GM23338 (cell line): ENCODE results near the gene RNU1-2. TPM values are rescaled to one million over a fixed set of nuclear protein-coding genes. Genes with fewer than 3 reads are reported as not detected.
"Not testable (repeated sequence)": the region's sequence is repeated elsewhere in the genome, so short reads cannot be mapped to it uniquely, and the experiment has no call there.

Experiments
- ATAC-seq: fragments of 200-7000 bp; cut with Tn5 transposase; 3 replicates; pipeline ENCODE4 v1.9.1; 2020
- DNase-seq: peaks from one replicate; pipeline ENCODE4 v3.0.0-alpha.2; 2015; ENCODE audit warnings: low spot score
- H2AFZ ChIP-seq: fragments of 200-600 bp; sonication (generic); 2 replicates; pipeline ENCODE4 v1.8.0; 2016; ENCODE audit warnings: antibody characterized with exemption, mild to moderate bottlenecking, moderate library complexity
- H3F3A ChIP-seq: fragments of 200-600 bp; sonication (generic); replicated peaks from 2 replicates; pipeline ENCODE4 v1.8.0; 2017; ENCODE audit warnings: antibody characterized with exemption, mixed run types, low read depth
- H3K27ac ChIP-seq: fragments of 200-600 bp; sonication (generic); 2 replicates; pipeline ENCODE4 v1.6.1; 2016; ENCODE audit warnings: low read depth
- H3K27me3 ChIP-seq: fragments of 200-600 bp; sonication (generic); 2 replicates; pipeline ENCODE4 v1.8.0; 2016; ENCODE audit warnings: mild to moderate bottlenecking, mixed run types, moderate library complexity; ENCODE audit not compliant: insufficient read depth
- H3K36me3 ChIP-seq: fragments of 200-600 bp; sonication (generic); 2 replicates; pipeline ENCODE4 v1.8.0; 2016; ENCODE audit warnings: mild to moderate bottlenecking; ENCODE audit not compliant: insufficient read depth
- H3K4me1 ChIP-seq: fragments of 200-600 bp; sonication (generic); 2 replicates; pipeline ENCODE4 v1.8.0; 2016; ENCODE audit warnings: mild to moderate bottlenecking, moderate library complexity; ENCODE audit not compliant: insufficient read depth
- H3K4me2 ChIP-seq: fragments of 200-600 bp; sonication (generic); 2 replicates; pipeline ENCODE4 v1.7.1; 2017; ENCODE audit warnings: mixed run types
- H3K4me3 ChIP-seq: fragments of 200-600 bp; sonication (generic); 2 replicates; pipeline ENCODE4 v1.6.1; 2016; ENCODE audit warnings: mixed run types
- H3K79me2 ChIP-seq: fragments of 200-600 bp; sonication (generic); replicated peaks from 2 replicates; pipeline ENCODE4 v1.8.0; 2017; ENCODE audit warnings: mild to moderate bottlenecking; ENCODE audit not compliant: insufficient read depth
- H3K9me2 ChIP-seq: fragments of 200-600 bp; sonication (generic); 2 replicates; pipeline ENCODE4 v1.8.0; 2017; ENCODE audit not compliant: insufficient read depth
- H4K20me1 ChIP-seq: fragments of 200-600 bp; sonication (generic); replicated peaks from 2 replicates; pipeline ENCODE4 v1.8.0; 2017; ENCODE audit warnings: mild to moderate bottlenecking; ENCODE audit not compliant: insufficient read depth
- H3K27ac Mint-ChIP-seq: 2 replicates; pipeline ENCODE4 v1.8.0; 2020; ENCODE audit warnings: inconsistent platforms, mild to moderate bottlenecking, moderate library complexity, mixed read lengths
- H3K27me3 Mint-ChIP-seq: 3 replicates; pipeline ENCODE4 v1.8.0; 2022; ENCODE audit warnings: low read depth, mild to moderate bottlenecking, moderate library complexity, mixed read lengths, inconsistent platforms; ENCODE audit not compliant: insufficient read depth, poor library complexity
- H3K36me3 Mint-ChIP-seq: 3 replicates; pipeline ENCODE4 v1.8.0; 2021; ENCODE audit warnings: low read depth, mild to moderate bottlenecking, inconsistent platforms, moderate library complexity, mixed read lengths
- H3K4me1 Mint-ChIP-seq: 3 replicates; pipeline ENCODE4 v1.8.0; 2020; ENCODE audit warnings: mild to moderate bottlenecking, inconsistent platforms, mixed read lengths
- H3K4me3 Mint-ChIP-seq: 3 replicates; pipeline ENCODE4 v1.8.0; 2021; ENCODE audit warnings: moderate library complexity, mild to moderate bottlenecking, inconsistent platforms, mixed read lengths
- H3K9me3 Mint-ChIP-seq: 3 replicates; pipeline ENCODE4 v1.8.0; 2020; ENCODE audit warnings: moderate library complexity, mild to moderate bottlenecking, inconsistent platforms, mixed read lengths
- polyA plus RNA-seq: library from polyadenylated mRNA; unstranded; fragments of >200 nt; fragmentation: Nextera tagmentation; extraction: Ambion mirVana; gene quantifications from 2 replicates; pipeline ENCODE4 v1.2.1, GENCODE V29; 2016
- total RNA-seq: library from RNA; depleted of rRNA; stranded (reverse); fragments of >200 nt; shearing (Covaris generic); gene quantifications from 2 replicates; pipeline ENCODE4 v1.2.3, GENCODE V29; 2014
- TF ChIP-seq, protein P1 (sequence below), 2 experiments: fragments of 200-600 bp in 1 of 2; sonication (generic) in 1 of 2; conservative IDR thresholded peaks; 2 replicates each; pipeline versions ENCODE4 v1.5.1 to v1.6.1; 2016 to 2017; ENCODE audit warnings: antibody characterized with exemption in 2 of 2, low read depth in 2 of 2, mild to moderate bottlenecking in 2 of 2, moderate library complexity in 1 of 2
- TF ChIP-seq, protein P2 (sequence below): fragments of 250-450 bp; sonication (Bioruptor Pico); IDR thresholded peaks from 2 replicates; pipeline ENCODE4 v1.5.0; 2020; ENCODE audit warnings: mild to moderate bottlenecking, moderate library complexity

Gene RNU1-2
- total and polyA plus RNA-seq, 2 experiments from 2014 or later = not detected

DNA sequence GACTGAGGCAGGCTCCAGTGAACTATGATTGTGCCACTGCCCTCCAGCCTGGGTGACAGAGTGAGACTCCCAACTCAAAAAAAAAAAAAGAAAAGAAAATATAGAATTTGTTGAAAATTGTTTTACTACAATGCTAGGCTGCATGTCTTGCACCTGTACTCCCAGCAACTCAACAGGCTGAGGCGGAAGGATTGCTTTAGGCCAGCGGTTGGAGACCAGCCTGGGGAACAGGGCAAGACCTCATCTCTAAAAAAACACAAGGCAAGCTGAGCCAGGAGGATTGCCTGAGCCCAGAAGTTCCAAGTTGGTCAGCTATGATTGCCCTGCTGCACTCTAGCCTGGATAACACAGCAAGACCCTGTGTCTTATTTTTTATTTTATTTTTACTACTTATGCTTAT, 3.2 kb downstream of the RNU1-2 start:
- H3K4me1 Mint-ChIP-seq = peaks cover 31% of the 10 kb centered on the region
- Histone ChIP-seq H3F3A (peaks cover 15% of the 10 kb centered on the region), H3K4me1 (peaks cover 13% of the 10 kb centered on the region)
- H3K4me3 ChIP-seq, H2AFZ ChIP-seq, H3K27ac ChIP-seq, H3K27ac Mint-ChIP-seq, H3K9me2 ChIP-seq, H4K20me1 ChIP-seq, H3K9me3 Mint-ChIP-seq, H3K4me2 ChIP-seq, H3K4me3 Mint-ChIP-seq, H3K27me3 ChIP-seq, H3K79me2 ChIP-seq, H3K36me3 ChIP-seq, DNase-seq, H3K36me3 Mint-ChIP-seq, ATAC-seq: not testable (repeated sequence)
- peaks cover 13% of the 10 kb centered on the region for H3K27me3 Mint-ChIP-seq

DNA sequence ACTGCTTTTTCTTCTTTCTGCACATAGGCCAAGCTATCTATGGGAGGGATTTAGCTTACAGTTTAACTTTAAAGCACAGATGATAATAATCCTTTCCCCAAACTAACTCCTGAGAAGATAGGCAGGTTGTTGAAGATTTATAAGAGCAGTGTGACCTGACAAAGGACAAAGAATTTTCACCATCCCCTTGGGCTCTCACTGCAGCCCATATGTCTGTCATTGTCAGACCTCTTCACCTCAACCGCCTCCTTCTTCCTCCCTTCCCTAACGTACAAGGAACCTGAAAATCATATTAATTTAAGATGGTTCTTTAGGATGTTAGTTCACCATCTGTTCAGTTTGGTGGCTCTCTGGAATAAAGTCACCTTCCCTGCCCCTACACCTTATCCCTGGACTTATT, 5.0 kb downstream of the RNU1-2 start:
- Mint-ChIP-seq H3K36me3 (no peaks in the 10 kb centered on the region), H3K9me3 (no peaks in the 10 kb centered on the region; the same call in 2 of the 3 replicates), H3K4me1 (peaks cover 28% of the 10 kb centered on the region), H3K27me3 (peaks cover 12% of the 10 kb centered on the region), H3K4me3 (no peak overlapping the region), H3K27ac (peak overlapping the region; percentile 53; the same call in 1 of the 2 replicates)
- no peaks in the 10 kb centered on the region for H3K9me2 ChIP-seq
- H3K4me1 ChIP-seq = peaks cover 13% of the 10 kb centered on the region
- H3K4me2 ChIP-seq = no peak overlapping the region
- ATAC-seq = no peak
- no peak overlapping the region for H2AFZ ChIP-seq
- no peaks in the 10 kb centered on the region for H3K36me3 ChIP-seq
- TF ChIP-seq, protein P1, sequence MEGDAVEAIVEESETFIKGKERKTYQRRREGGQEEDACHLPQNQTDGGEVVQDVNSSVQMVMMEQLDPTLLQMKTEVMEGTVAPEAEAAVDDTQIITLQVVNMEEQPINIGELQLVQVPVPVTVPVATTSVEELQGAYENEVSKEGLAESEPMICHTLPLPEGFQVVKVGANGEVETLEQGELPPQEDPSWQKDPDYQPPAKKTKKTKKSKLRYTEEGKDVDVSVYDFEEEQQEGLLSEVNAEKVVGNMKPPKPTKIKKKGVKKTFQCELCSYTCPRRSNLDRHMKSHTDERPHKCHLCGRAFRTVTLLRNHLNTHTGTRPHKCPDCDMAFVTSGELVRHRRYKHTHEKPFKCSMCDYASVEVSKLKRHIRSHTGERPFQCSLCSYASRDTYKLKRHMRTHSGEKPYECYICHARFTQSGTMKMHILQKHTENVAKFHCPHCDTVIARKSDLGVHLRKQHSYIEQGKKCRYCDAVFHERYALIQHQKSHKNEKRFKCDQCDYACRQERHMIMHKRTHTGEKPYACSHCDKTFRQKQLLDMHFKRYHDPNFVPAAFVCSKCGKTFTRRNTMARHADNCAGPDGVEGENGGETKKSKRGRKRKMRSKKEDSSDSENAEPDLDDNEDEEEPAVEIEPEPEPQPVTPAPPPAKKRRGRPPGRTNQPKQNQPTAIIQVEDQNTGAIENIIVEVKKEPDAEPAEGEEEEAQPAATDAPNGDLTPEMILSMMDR (conservative IDR thresholded peaks at IDR 0.05; ENCODE audit: low read depth in 2 of 2) = peak; percentile 39 to 46
- TF ChIP-seq, protein P2, sequence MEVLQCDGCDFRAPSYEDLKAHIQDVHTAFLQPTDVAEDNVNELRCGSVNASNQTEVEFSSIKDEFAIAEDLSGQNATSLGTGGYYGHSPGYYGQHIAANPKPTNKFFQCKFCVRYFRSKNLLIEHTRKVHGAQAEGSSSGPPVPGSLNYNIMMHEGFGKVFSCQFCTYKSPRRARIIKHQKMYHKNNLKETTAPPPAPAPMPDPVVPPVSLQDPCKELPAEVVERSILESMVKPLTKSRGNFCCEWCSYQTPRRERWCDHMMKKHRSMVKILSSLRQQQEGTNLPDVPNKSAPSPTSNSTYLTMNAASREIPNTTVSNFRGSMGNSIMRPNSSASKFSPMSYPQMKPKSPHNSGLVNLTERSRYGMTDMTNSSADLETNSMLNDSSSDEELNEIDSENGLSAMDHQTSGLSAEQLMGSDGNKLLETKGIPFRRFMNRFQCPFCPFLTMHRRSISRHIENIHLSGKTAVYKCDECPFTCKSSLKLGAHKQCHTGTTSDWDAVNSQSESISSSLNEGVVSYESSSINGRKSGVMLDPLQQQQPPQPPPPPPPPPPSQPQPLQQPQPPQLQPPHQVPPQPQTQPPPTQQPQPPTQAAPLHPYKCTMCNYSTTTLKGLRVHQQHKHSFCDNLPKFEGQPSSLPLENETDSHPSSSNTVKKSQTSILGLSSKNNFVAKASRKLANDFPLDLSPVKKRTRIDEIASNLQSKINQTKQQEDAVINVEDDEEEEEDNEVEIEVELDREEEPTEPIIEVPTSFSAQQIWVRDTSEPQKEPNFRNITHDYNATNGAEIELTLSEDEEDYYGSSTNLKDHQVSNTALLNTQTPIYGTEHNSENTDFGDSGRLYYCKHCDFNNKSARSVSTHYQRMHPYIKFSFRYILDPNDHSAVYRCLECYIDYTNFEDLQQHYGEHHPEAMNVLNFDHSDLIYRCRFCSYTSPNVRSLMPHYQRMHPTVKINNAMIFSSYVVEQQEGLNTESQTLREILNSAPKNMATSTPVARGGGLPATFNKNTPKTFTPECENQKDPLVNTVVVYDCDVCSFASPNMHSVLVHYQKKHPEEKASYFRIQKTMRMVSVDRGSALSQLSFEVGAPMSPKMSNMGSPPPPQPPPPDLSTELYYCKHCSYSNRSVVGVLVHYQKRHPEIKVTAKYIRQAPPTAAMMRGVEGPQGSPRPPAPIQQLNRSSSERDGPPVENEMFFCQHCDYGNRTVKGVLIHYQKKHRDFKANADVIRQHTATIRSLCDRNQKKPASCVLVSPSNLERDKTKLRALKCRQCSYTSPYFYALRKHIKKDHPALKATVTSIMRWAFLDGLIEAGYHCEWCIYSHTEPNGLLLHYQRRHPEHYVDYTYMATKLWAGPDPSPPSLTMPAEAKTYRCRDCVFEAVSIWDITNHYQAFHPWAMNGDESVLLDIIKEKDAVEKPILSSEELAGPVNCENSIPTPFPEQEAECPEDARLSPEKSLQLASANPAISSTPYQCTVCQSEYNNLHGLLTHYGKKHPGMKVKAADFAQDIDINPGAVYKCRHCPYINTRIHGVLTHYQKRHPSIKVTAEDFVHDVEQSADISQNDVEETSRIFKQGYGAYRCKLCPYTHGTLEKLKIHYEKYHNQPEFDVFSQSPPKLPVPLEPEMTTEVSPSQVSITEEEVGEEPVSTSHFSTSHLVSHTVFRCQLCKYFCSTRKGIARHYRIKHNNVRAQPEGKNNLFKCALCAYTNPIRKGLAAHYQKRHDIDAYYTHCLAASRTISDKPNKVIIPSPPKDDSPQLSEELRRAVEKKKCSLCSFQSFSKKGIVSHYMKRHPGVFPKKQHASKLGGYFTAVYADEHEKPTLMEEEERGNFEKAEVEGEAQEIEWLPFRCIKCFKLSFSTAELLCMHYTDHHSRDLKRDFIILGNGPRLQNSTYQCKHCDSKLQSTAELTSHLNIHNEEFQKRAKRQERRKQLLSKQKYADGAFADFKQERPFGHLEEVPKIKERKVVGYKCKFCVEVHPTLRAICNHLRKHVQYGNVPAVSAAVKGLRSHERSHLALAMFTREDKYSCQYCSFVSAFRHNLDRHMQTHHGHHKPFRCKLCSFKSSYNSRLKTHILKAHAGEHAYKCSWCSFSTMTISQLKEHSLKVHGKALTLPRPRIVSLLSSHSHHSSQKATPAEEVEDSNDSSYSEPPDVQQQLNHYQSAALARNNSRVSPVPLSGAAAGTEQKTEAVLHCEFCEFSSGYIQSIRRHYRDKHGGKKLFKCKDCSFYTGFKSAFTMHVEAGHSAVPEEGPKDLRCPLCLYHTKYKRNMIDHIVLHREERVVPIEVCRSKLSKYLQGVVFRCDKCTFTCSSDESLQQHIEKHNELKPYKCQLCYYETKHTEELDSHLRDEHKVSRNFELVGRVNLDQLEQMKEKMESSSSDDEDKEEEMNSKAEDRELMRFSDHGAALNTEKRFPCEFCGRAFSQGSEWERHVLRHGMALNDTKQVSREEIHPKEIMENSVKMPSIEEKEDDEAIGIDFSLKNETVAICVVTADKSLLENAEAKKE = no peak
- H3K27me3 ChIP-seq = no peaks in the 10 kb centered on the region
- H3K79me2 ChIP-seq = no peaks in the 10 kb centered on the region
- no peak overlapping the region for H3K4me3 ChIP-seq
- H4K20me1 ChIP-seq = no peaks in the 10 kb centered on the region
- no peak overlapping the region; the same call in 1 of the 2 replicates for H3K27ac ChIP-seq
- peaks cover 23% of the 10 kb centered on the region for H3F3A ChIP-seq
- DNase-seq = no peak

DNA sequence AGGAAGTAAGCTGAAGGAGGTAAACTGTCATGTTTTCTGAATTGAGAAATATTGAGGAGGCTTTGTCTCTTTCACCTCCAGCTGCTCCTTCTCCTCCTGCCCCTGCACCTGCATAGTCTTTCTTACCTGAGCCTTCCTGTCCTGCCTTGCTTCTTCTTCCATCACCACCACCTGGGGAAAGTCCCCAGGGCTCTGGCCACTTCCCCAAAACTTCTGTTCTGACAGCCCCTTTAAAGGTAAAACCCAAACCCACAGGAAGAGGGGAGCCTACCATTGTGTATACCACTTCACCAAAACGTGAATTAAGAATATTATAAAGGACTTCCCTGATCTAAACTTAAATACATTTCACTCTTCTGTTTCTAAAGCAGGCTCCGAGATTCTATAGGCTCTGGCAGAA, 5.6 kb downstream of the RNU1-2 start:
- ATAC-seq, H3K79me2 ChIP-seq, H3K4me2 ChIP-seq, H4K20me1 ChIP-seq, H3K36me3 ChIP-seq, DNase-seq, H3K9me2 ChIP-seq, H3K9me3 Mint-ChIP-seq, H2AFZ ChIP-seq, H3K27me3 ChIP-seq, H3K36me3 Mint-ChIP-seq, H3K4me3 ChIP-seq: not testable (repeated sequence)
- Mint-ChIP-seq H3K4me3 (peak overlapping the region; percentile 1; the same call in 1 of the 3 replicates), H3K27me3 (peaks cover 14% of the 10 kb centered on the region), H3K27ac (peak overlapping the region; percentile 7; the same call in 1 of the 2 replicates), H3K4me1 (peaks cover 28% of the 10 kb centered on the region)
- peaks cover 13% of the 10 kb centered on the region for H3K4me1 ChIP-seq
- peak overlapping the region; percentile 30; the same call in 1 of the 2 replicates for H3K27ac ChIP-seq
- peaks cover 27% of the 10 kb centered on the region for H3F3A ChIP-seq
